GM12878 (cell line): ENCODE results near the gene FOXO1. TPM values are rescaled to one million over a fixed set of nuclear protein-coding genes. Genes with fewer than 3 reads are reported as not detected.

Source experiments
- ATF7 ChIP-seq: fragments of 450-650 bp; IDR thresholded peaks from 2 replicates; pipeline ENCODE4 v1.6.1; 2016; ENCODE audit warnings: low read depth, mild to moderate bottlenecking
- BCL11A ChIP-seq: IDR thresholded peaks from 2 replicates; pipeline ENCODE4 v1.6.1; 2011; ENCODE audit warnings: low read depth, low read length
- CEBPZ ChIP-seq: fragments of 150-350 bp; IDR thresholded peaks from 2 replicates; pipeline ENCODE4 v1.6.1; 2016; ENCODE audit warnings: low read depth, low read length
- CTCF ChIP-seq, 3 experiments: IDR thresholded peaks in 2 of 3; conservative IDR thresholded peaks in 1 of 3; 2 replicates each; pipeline ENCODE4 v1.5.1; 2011; ENCODE audit warnings: low read depth in 3 of 3, low read length in 3 of 3, mild to moderate bottlenecking in 3 of 3, control low read depth in 2 of 3, moderate library complexity in 2 of 3, inconsistent platforms in 1 of 3, mixed read lengths in 1 of 3; ENCODE audit not compliant: control insufficient read depth in 2 of 3, insufficient read depth in 1 of 3; ENCODE audit errors: extremely low read depth in 1 of 3
- EP300 ChIP-seq, 2 experiments: fragments of 150-350 bp in 1 of 2; IDR thresholded peaks; 2 replicates each; pipeline ENCODE4 v1.6.1; 2011 to 2012; ENCODE audit warnings: low read depth in 2 of 2, low read length in 2 of 2, borderline replicate concordance in 1 of 2, improper control_type of control experiment in 1 of 2, inconsistent platforms in 1 of 2; ENCODE audit not compliant: control insufficient read depth in 1 of 2
- HDAC6 ChIP-seq: fragments of 200-600 bp; sonication (generic); IDR thresholded peaks from one replicate; pipeline ENCODE4 v1.8.0; 2017; ENCODE audit warnings: antibody characterized with exemption; ENCODE audit not compliant: unreplicated experiment
- NFIC ChIP-seq: IDR thresholded peaks from 2 replicates; pipeline ENCODE4 v1.6.1; 2012; ENCODE audit warnings: low read depth, mild to moderate bottlenecking, inconsistent platforms, low read length, moderate library complexity
- NFXL1 ChIP-seq: fragments of 450-650 bp; IDR thresholded peaks from 2 replicates; pipeline ENCODE4 v1.6.1; 2017; ENCODE audit warnings: antibody characterized with exemption, mild to moderate bottlenecking, borderline replicate concordance
- PAX8 ChIP-seq: fragments of 450-650 bp; IDR thresholded peaks from 2 replicates; pipeline ENCODE4 v1.6.1; 2017; ENCODE audit warnings: mild to moderate bottlenecking, moderate library complexity
- POLR2A ChIP-seq: IDR thresholded peaks from 2 replicates; pipeline ENCODE4 v1.6.1; 2011; ENCODE audit warnings: low read depth, mild to moderate bottlenecking, low read length
- POLR2AphosphoS5 ChIP-seq: IDR thresholded peaks from 2 replicates; pipeline ENCODE4 v1.6.1; 2011; ENCODE audit warnings: mild to moderate bottlenecking, low read length, inconsistent platforms
- POU2F2 ChIP-seq: IDR thresholded peaks from 3 replicates; pipeline ENCODE4 v1.6.1; 2011; ENCODE audit warnings: low read depth, mild to moderate bottlenecking, low read length, borderline replicate concordance
- PRDM15 ChIP-seq: fragments of 450-650 bp; formaldehyde crosslinking; IDR thresholded peaks from 2 replicates; pipeline ENCODE4 v1.4.0; 2020; ENCODE audit warnings: mild to moderate bottlenecking, moderate library complexity
- RELB ChIP-seq: fragments of 450-650 bp; IDR thresholded peaks from 2 replicates; pipeline ENCODE4 v1.6.1; 2017; ENCODE audit warnings: low read depth, mild to moderate bottlenecking, moderate library complexity
- TBL1XR1 ChIP-seq: IDR thresholded peaks from 2 replicates; pipeline ENCODE4 v1.6.1; 2012; ENCODE audit warnings: low read depth, low read length, improper control_type of control experiment
- USF1 ChIP-seq: IDR thresholded peaks from 2 replicates; pipeline ENCODE4 v1.6.1; 2011; ENCODE audit warnings: borderline replicate concordance, low read depth, mild to moderate bottlenecking, moderate library complexity, mixed read lengths, low read length; ENCODE audit not compliant: insufficient read depth; ENCODE audit errors: extremely low read length
- USF2 ChIP-seq: IDR thresholded peaks from 2 replicates; pipeline ENCODE4 v1.6.1; 2011; ENCODE audit warnings: low read depth, low read length, improper control_type of control experiment, borderline replicate concordance
- polyA plus RNA-seq, 11 experiments: library from polyadenylated mRNA; depleted of rRNA in 4 of 11; unstranded in 6 of 11; stranded (reverse) in 5 of 11; fragments of >200 nt; fragmentation: Nextera tagmentation in 4 of 11; fragmentation: Illumina TruSeq in 1 of 11; extraction: Ambion mirVana in 4 of 11; extraction: Trizol in 1 of 11; gene quantifications; 1 replicate in 1 of 11; 2 replicates in 10 of 11; pipeline versions ENCODE4 v1.2.1 to v1.2.3, GENCODE V29; 2011 to 2016; ENCODE audit warnings: inconsistent platforms in 2 of 11, missing spikeins in 2 of 11, low read depth in 1 of 11
- total RNA-seq, 4 experiments: library from RNA; depleted of rRNA in 3 of 4; stranded (reverse); fragments of >200 nt in 3 of 4; fragmentation: Illumina TruSeq in 1 of 4; extraction: Trizol in 1 of 4; gene quantifications; 2 replicates each; pipeline versions ENCODE4 v1.2.1 to v1.2.3, GENCODE V29; 2013 to 2021

Gene FOXO1
- total and polyA plus RNA-seq, 10 of the 15 experiments (the other 5 are each of a cell fraction or from before 2014, with no cell fraction given), result 0.58 to 8.3 (median 0.88) TPM

GRCh38 chr13:40662866-40663265, 3.6 kb downstream of the FOXO1 start (continued):
- TF ChIP-seq USF2 (no peak), POU2F2 (peak; percentile 68; the same call in 1 of the 3 replicates), PRDM15 (no peak), HDAC6 (no peak), TBL1XR1 (peak; percentile 93), ATF7 (peak; percentile 66), POLR2AphosphoS5 (peak; percentile 75; the same call in 1 of the 2 replicates), USF1 (no peak), RELB (peak; percentile 82; the same call in 1 of the 2 replicates), POLR2A (no peak), BCL11A (peak; percentile 84), CEBPZ (no peak), CTCF (IDR thresholded peaks at IDR 0.05 in 2 of 3, conservative IDR thresholded peaks at IDR 0.05 in 1 of 3; ENCODE audit: control insufficient read depth in 2 of 3, extremely low read depth in 1 of 3, insufficient read depth in 1 of 3, low read depth in 3 of 3, low read length in 3 of 3) (no peak), NFXL1 (no peak), NFIC (peak; percentile 97), EP300 (IDR thresholded peaks at IDR 0.05; ENCODE audit: borderline replicate concordance in 1 of 2, control insufficient read depth in 1 of 2, low read depth in 2 of 2, low read length in 2 of 2) (peak; percentile 91 to 95), PAX8 (no peak)
